ENCODE results near the gene AKIP1. TPM values are rescaled to one million over a fixed set of nuclear protein-coding genes. Genes with fewer than 3 reads are reported as not detected.

Gene AKIP1
- total RNA-seq, 2 donors from 2014 or later, result 21.0 to 27.8 TPM

DNA sequence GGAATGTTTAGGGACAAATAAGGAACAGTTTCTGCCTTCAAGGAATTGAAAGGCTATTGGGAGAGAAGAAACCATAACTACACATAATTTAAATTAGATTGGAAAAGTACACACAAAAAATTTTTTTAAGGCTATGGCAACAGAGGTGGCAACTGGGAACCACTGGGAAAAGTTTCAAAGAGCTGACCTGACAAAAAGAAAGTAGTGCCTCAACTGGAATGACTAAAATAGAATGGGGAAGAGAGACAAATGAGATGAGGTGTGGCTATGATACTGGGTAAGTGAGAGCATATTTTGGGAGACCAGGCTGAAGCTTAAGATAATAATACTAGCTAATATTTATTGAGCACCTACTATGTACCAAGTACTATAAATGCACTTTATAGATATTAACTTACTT is 2.9 kb upstream of the AKIP1 start:
- Histone ChIP-seq H3K9me3 (ENCODE audit: control insufficient read depth, low read length) (no peaks in the 10 kb centered on the region), H3K27ac (ENCODE audit: low read depth, low read length) (no peak overlapping the region), H3K9ac (ENCODE audit: extremely low read depth, low read length, poor library complexity, severe bottlenecking) (no peak overlapping the region), H3K27me3 (ENCODE audit: control insufficient read depth, insufficient read depth, low read length, poor library complexity, severe bottlenecking) (no peaks in the 10 kb centered on the region), H3K4me1 (ENCODE audit: control insufficient read depth, insufficient read depth, low read length) (no peaks in the 10 kb centered on the region), H3K4me3 (ENCODE audit: low read length) (no peak overlapping the region), H3K36me3 (ENCODE audit: control insufficient read depth, insufficient read depth, low read length) (peaks cover under 1% of the 10 kb centered on the region)
- Mint-ChIP-seq H3K9me3 (no peaks in the 10 kb centered on the region), H3K27ac (no peak overlapping the region), H3K4me1 (peaks cover 19% of the 10 kb centered on the region), H3K4me3 (no peak overlapping the region), H3K27me3 (ENCODE audit: insufficient read depth) (peaks cover 6% of the 10 kb centered on the region), H3K36me3 (ENCODE audit: low read depth) (peaks cover 3% of the 10 kb centered on the region)
- TF ChIP-seq, protein P1, sequence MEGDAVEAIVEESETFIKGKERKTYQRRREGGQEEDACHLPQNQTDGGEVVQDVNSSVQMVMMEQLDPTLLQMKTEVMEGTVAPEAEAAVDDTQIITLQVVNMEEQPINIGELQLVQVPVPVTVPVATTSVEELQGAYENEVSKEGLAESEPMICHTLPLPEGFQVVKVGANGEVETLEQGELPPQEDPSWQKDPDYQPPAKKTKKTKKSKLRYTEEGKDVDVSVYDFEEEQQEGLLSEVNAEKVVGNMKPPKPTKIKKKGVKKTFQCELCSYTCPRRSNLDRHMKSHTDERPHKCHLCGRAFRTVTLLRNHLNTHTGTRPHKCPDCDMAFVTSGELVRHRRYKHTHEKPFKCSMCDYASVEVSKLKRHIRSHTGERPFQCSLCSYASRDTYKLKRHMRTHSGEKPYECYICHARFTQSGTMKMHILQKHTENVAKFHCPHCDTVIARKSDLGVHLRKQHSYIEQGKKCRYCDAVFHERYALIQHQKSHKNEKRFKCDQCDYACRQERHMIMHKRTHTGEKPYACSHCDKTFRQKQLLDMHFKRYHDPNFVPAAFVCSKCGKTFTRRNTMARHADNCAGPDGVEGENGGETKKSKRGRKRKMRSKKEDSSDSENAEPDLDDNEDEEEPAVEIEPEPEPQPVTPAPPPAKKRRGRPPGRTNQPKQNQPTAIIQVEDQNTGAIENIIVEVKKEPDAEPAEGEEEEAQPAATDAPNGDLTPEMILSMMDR (conservative IDR thresholded peaks at IDR 0.05), result no peak
- DNase-seq, result no peak

DNA sequence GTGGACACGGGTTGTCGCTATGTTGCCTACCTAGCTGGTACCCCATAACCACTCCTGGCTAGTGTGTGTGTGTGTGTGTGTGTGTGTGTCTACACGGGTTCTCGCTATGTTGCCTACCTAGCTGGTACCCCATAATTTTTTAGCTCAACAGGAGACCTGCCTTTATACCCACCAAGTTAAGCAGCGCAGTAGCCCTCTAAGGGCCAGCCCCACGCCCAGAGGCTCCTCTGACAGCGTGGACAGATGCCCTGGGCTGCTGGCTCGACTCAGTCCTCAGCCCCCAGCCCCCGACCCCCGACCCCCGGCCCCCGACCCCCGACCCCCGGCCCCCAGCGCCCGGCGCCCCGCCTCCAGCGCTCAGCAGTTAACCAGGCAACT is 351 bp upstream of the AKIP1 start:
- Mint-ChIP-seq H3K36me3 (ENCODE audit: low read depth) (peaks cover 13% of the 10 kb centered on the region), H3K9me3 (no peaks in the 10 kb centered on the region), H3K27me3 (ENCODE audit: insufficient read depth) (peaks cover 3% of the 10 kb centered on the region), H3K4me3 (peak overlapping the region; percentile 81), H3K4me1 (peaks cover 33% of the 10 kb centered on the region), H3K27ac (no peak overlapping the region)
- Histone ChIP-seq H3K36me3 (ENCODE audit: control insufficient read depth, insufficient read depth, low read length) (peaks cover 21% of the 10 kb centered on the region), H3K9ac (ENCODE audit: extremely low read depth, low read length, poor library complexity, severe bottlenecking) (no peak overlapping the region), H3K27me3 (ENCODE audit: control insufficient read depth, insufficient read depth, low read length, poor library complexity, severe bottlenecking) (no peaks in the 10 kb centered on the region), H3K27ac (ENCODE audit: low read depth, low read length) (no peak overlapping the region), H3K9me3 (ENCODE audit: control insufficient read depth, low read length) (no peaks in the 10 kb centered on the region), H3K4me3 (ENCODE audit: low read length) (peak overlapping the region; percentile 81), H3K4me1 (ENCODE audit: control insufficient read depth, insufficient read depth, low read length) (no peaks in the 10 kb centered on the region)
- no peak for DNase-seq
- TF ChIP-seq, protein P1 (conservative IDR thresholded peaks at IDR 0.05), result no peak
- WGBS, 2 experiments (ENCODE audit: insufficient coverage in 1 of 2, insufficient read length in 1 of 2), result 2% methylated on average over 6 of the region's 19 CpGs; no CpG with 5 or more reads in 1 of the 2 experiments

DNA sequence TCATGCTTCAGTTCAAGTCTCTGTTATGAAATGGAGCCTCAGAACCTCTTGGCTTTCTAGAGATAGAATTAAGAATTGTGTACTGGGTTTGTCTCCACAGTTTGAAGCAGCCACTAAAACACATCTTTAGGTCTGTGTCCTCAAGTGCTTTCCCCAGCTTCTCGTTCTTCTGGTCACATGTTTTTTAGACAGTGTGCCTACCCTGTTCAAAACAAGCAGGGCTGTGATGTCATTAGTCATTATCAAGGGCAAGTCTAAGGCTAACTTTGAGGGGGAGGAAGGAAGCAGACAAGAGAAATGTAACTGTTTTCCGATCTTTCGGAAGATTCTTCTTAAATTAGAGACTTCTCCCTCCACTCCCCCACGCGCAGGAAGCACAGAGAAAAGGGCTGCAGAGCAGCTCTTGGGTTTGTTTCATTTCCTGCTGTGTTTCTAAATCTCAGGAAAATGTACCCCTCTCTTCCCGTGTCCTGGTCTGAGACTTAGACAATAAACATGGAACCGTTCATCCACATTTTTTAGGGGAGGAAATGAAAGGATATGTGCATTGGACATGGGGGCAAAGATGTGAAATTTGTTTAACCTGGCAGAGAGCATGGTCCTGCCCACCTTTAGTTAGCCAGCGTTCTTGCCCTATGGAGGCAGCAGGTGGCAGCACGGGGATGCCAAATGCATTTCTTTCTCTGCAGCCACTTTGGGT is 3.1 kb downstream of the AKIP1 start:
- H3K4me3 Mint-ChIP-seq, result no peak overlapping the region
- peak; percentile 87 for DNase-seq
- H3K27me3 Mint-ChIP-seq (ENCODE audit: insufficient read depth), result no peaks in the 10 kb centered on the region
- no peak overlapping the region for H3K27ac ChIP-seq (ENCODE audit: low read depth, low read length)
- H3K9ac ChIP-seq (ENCODE audit: extremely low read depth, low read length, poor library complexity, severe bottlenecking), result no peak overlapping the region
- H3K4me1 ChIP-seq (ENCODE audit: control insufficient read depth, insufficient read depth, low read length), result peaks cover 8% of the 10 kb centered on the region
- TF ChIP-seq, protein P1 (conservative IDR thresholded peaks at IDR 0.05), result peak; percentile 84
- no peak overlapping the region for H3K27ac Mint-ChIP-seq
- peak overlapping the region; percentile 66 for H3K4me3 ChIP-seq (ENCODE audit: low read length)
- peaks cover 54% of the 10 kb centered on the region for H3K36me3 ChIP-seq (ENCODE audit: control insufficient read depth, insufficient read depth, low read length)
- peaks cover 27% of the 10 kb centered on the region for H3K4me1 Mint-ChIP-seq
- 63 to 71% methylated on average over 7 to 9 of the region's 9 CpGs for WGBS, 2 experiments (ENCODE audit: insufficient coverage in 1 of 2, insufficient read length in 1 of 2)
- H3K9me3 Mint-ChIP-seq, result no peaks in the 10 kb centered on the region
- H3K36me3 Mint-ChIP-seq (ENCODE audit: low read depth), result peaks cover 44% of the 10 kb centered on the region
- H3K9me3 ChIP-seq (ENCODE audit: control insufficient read depth, low read length), result no peaks in the 10 kb centered on the region
- H3K27me3 ChIP-seq (ENCODE audit: control insufficient read depth, insufficient read depth, low read length, poor library complexity, severe bottlenecking), result no peaks in the 10 kb centered on the region

Measured in endodermal cell (in vitro differentiated cells).